GM12892 (cell line): ENCODE data around the gene DOCK10.

Experiments
- POLR2A ChIP-seq: IDR thresholded peaks from 2 replicates; pipeline ENCODE4 v1.6.1; 2011; ENCODE audit warnings: low read depth, low read length, control low read depth
- POLR2AphosphoS5 ChIP-seq: IDR thresholded peaks from 2 replicates; pipeline ENCODE4 v1.6.1; 2011; ENCODE audit warnings: low read depth, low read length, control low read depth
- TAF1 ChIP-seq: IDR thresholded peaks from 2 replicates; pipeline ENCODE4 v1.6.1; 2011; ENCODE audit warnings: low read depth, mild to moderate bottlenecking, control low read depth, low read length, borderline replicate concordance

DNA sequence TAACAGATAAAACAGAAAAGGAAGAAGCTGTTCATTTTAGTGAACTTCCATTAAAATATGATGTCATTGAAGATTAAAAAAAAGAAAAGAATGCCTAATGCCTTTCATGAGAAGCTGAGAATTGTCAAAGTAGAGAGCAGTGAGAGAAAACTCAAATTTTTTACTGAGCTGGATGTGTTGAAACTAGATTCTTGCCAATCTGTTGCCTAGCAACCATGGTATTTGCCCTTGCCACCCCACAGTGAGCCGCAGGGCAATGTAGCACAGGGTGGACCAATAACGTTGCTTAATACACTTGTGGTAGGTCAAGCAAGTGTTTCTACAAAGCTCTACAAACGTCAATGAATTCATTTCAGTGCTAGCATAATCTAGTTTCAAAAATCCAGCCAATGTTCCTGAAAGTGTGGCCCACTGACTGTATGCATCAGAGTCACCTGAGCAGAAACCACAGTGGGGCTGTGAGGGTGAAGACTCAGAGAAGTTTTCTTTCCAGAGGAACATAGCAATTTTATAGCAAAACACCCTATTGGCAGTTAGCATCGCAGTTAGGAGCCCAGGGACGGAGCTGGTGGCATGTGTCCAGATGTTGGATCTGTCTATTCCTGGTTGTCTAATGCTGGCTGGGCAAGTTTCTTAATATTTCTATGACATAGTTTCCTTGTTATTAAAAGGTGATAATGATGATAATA, 132.2 kb downstream of the DOCK10 start:
- TF ChIP-seq POLR2AphosphoS5 (no peak), POLR2A (no peak), TAF1 (no peak)
